ENCODE data around the gene NEDD9.

Gene NEDD9

DNA sequence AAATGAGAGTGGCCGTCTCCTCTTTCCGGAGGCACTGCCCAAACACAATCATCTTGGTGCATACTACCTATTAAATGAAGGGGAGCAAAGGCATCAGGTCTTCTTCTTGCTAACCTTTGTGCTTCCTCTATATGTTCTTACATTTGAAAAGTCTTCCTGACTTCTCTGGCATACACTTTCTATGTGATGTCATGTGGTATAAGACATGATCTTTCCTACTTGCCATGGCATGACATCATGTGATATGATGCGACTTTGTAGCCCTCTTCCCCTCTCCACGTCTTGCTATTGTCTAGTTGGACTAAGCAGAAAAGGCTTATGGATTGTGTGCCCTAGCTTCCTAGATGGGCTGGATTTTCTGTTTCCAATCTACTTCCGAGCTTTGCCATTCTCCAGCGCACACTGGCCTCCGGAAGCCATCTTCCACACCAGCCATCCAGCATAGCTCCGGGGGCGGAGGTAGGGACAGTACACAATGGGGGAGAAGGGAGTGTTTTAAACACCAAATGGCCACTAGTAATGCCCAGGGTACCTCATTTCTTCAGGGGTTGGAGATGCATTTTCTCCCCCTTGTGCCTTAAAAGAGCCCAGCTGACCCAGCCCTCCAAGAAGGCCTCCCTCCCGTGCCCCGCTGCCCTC lies 8.8 kb upstream of the NEDD9 start:
- TF ChIP-seq, protein P1, sequence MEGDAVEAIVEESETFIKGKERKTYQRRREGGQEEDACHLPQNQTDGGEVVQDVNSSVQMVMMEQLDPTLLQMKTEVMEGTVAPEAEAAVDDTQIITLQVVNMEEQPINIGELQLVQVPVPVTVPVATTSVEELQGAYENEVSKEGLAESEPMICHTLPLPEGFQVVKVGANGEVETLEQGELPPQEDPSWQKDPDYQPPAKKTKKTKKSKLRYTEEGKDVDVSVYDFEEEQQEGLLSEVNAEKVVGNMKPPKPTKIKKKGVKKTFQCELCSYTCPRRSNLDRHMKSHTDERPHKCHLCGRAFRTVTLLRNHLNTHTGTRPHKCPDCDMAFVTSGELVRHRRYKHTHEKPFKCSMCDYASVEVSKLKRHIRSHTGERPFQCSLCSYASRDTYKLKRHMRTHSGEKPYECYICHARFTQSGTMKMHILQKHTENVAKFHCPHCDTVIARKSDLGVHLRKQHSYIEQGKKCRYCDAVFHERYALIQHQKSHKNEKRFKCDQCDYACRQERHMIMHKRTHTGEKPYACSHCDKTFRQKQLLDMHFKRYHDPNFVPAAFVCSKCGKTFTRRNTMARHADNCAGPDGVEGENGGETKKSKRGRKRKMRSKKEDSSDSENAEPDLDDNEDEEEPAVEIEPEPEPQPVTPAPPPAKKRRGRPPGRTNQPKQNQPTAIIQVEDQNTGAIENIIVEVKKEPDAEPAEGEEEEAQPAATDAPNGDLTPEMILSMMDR (conservative IDR thresholded peaks at IDR 0.05), result no peak
- TF ChIP-seq ZFX (IDR thresholded peaks at IDR 0.05), result no peak
- no peak overlapping the region for H3K27ac ChIP-seq

- H3K27ac ChIP-seq, result no peak overlapping the region
- TF ChIP-seq, protein P1 (conservative IDR thresholded peaks at IDR 0.05), result no peak
- TF ChIP-seq ZFX (IDR thresholded peaks at IDR 0.05), result no peak
Measured at GRCh38 chr6:11237956-11238355, 5.5 kb upstream of the NEDD9 start.

DNA sequence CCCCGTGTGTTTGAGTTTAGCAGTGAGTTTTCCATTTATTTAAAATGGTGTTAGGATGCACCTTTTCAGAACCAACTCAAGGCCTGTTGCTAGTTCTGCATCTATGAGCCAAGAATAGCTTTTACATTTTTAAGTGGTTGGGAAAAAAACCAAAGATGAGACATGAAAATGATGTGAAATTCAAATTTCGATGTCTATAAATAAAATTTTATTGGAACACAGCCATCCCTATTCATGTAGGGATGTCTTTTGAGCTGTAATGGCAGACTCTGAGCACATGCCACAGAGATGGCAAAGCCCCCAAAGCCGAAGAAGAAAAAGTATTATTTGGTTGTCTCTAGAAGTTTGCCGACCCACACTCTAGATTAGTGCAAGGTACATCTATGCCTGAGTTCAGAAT lies 5.0 kb upstream of the NEDD9 start:
- no peak overlapping the region for H3K27ac ChIP-seq
- TF ChIP-seq, protein P1 (conservative IDR thresholded peaks at IDR 0.05), result no peak
- TF ChIP-seq ZFX (IDR thresholded peaks at IDR 0.05), result no peak

DNA sequence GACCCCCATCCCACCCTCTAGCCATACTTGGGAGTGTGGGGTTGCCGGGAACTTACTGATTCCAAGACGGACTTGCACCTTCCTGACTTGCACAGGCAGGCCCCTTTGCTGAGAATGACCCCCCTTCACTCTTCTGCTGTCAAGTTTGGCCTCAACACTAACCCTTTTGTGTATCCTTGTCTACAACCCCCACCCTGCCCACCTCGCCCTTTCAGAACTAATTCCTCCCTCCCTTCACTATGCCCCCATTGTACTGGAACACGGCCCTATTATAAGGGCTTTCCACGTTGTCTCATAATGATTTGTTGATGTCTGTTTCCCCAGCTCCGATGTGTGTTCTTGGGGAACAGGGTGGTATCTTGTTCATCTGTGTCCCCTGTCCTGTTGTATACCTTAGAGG lies 4.4 kb upstream of the NEDD9 start:
- TF ChIP-seq, protein P1 (conservative IDR thresholded peaks at IDR 0.05), result no peak
- no peak for TF ChIP-seq ZFX (IDR thresholded peaks at IDR 0.05)
- no peak overlapping the region for H3K27ac ChIP-seq

GRCh38 chr6:11236076-11236750 lies 3.7 kb upstream of the NEDD9 start:
- no peak overlapping the region for H3K27ac ChIP-seq

GRCh38 chr6:11235062-11235461 lies 2.6 kb upstream of the NEDD9 start:
- H3K27ac ChIP-seq, result no peak overlapping the region
- no peak for TF ChIP-seq ZFX (IDR thresholded peaks at IDR 0.05)
- TF ChIP-seq, protein P1 (conservative IDR thresholded peaks at IDR 0.05), result no peak

More at GRCh38 chr6:11236076-11236750, 3.7 kb upstream of the NEDD9 start:
- no peak for TF ChIP-seq ZFX (IDR thresholded peaks at IDR 0.05)
- TF ChIP-seq, protein P1 (conservative IDR thresholded peaks at IDR 0.05), result no peak
